Hepatocyte (in vitro differentiated cells): ENCODE measurements around the gene GNPDA1.

ENCODE experiments used
- CTCF ChIP-seq: fragments of 200-600 bp; sonication (generic); IDR thresholded peaks from 2 replicates; pipeline ENCODE4 v1.5.1; 2016; ENCODE audit warnings: antibody characterized with exemption, mild to moderate bottlenecking; ENCODE audit not compliant: poor library complexity
- EZH2 ChIP-seq: fragments of 200-600 bp; sonication (generic); IDR thresholded peaks from 2 replicates; pipeline ENCODE4 v1.6.1; 2016; ENCODE audit warnings: antibody characterized with exemption, mild to moderate bottlenecking, borderline replicate concordance
- EZH2phosphoT487 ChIP-seq: fragments of 200-600 bp; sonication (generic); IDR thresholded peaks from one replicate; pipeline ENCODE4 v1.6.1; 2018; ENCODE audit warnings: antibody characterized with exemption, mild to moderate bottlenecking, low read depth, moderate library complexity; ENCODE audit not compliant: unreplicated experiment, severe bottlenecking

GRCh38 chr5:142032150-142032549 is 19.3 kb upstream of the GNPDA1 start:
- TF ChIP-seq EZH2 (no peak), CTCF (no peak), EZH2phosphoT487 (no peak)
